HG03025 (cell line): ENCODE measurements around the gene LMBR1L.
A peak's percentile ranks its signal among the peaks of the same experiment; 100 is the strongest.

ENCODE experiments used
- ATAC-seq: cut with Tn5 transposase; IDR thresholded peaks from one replicate; pipeline ENCODE4 v1.9.1; 2021; ENCODE audit warnings: mild to moderate bottlenecking, moderate library complexity; ENCODE audit not compliant: unreplicated experiment, low FRiP score

The LMBR1L gene

DNA sequence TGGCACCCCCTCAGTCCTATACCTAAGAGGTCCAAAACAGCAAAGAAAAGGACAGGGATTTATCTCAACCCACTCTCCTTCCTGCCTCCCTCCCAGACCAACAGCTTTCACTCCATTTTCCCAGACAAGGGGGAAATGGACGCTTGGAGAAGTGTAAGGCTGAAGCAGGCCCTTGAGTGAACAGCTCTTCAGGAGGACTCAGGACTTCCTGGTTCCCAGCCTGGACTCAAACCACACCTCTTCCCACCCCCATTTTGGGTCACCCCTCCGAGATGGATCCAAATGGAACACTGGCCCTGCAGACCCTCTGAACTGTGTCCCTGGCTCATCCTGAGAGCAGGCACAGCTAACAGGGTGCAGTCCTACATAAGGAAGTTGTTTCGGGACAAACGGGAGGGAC, 52.8 kb downstream of the LMBR1L start:
- ATAC-seq: no peak

DNA sequence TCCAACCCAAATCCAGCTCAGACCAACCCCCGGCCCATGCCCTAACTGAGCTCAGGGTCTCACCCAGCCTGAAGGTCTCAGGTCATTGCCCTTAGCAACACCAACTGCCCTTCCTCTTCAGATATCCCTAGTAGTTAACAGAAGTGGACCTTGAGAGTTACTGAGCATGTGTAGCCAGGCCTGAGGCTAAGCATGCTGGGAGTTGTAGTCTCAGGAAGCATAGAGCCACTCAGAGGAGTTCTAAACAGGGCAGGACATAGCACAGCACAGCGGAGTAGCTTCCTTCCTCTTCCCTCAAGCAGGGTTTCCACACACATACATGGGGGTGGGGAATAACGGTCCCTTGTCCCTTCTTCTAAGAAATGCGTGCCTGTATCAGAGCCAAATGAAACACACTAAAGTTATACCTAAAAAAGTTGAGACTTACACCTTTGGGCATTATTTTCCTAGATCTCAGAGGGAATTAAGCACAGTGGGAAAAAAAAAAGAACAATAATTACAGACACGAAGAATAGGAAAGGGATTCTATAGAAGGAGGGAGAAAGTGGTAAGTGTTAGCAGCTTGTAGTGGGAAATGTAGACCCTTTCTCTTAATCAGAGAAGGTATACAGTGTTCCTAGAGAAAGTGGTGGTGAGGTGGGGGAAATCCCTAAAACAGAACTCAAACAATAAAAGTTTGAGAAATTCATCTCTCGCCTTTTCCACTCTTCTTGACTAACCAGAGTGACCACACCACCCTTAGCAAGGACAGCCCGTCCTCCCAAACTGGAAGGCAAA, 54.5 kb downstream of the LMBR1L start:
- ATAC-seq: peak; percentile 50

DNA sequence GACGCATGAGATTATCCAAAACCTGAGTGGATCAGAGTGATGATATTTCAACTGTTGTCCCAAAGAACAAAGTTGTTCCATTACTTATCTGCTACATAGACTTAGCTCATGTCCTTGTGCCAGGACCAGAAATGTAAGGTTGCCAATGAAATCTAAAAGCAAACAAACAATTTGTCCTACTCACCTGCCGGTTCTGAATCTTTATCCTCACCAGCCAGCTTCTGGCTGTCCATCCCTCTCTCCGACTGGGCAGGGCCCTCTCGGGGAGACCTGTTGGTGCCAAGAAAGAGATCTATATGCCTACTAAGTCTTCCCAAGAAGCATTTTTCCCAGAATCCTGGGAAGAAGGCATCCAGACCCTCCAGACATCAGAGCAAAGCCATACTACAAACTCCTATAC, 55.6 kb downstream of the LMBR1L start:
- no peak for ATAC-seq

DNA sequence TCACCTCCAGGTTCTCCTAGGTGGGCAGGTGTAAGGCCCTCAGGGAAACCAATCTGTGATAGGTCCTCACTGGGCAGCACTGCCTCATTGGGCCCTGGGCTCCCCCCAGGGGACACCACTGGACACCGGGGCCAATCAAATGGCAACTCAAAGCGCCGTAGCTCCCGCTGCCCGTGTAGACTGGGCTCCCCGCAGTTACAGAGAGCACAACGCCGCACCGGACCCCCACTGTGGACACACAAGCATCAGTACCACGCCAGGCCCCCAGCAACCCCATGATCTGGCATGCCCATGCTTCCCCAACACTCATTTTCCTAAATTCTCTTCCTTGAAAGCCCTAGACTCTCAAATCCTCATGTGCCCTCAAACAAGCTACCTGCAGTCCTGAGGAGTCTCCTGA, 56.1 kb downstream of the LMBR1L start:
- no peak for ATAC-seq

DNA sequence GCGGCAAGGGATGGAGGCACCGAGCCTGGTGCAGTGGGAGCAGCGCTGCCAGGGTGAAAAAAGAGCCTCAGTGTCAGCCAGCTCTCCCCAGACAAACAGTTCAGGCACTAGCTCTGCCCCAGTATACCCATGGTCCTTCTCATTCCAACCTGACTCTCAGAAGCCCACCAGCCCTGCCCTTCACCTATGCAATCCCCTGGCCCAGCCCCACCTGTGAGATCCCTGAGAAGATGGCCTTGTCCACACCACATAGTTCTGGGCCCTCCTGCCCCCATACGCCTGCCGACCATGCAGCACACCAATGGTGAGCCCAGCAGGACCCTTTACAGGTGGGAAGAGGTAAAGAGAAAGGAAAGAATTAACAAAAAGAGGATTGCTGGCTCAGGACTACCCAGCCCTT, 56.6 kb downstream of the LMBR1L start:
- ATAC-seq: no peak

DNA sequence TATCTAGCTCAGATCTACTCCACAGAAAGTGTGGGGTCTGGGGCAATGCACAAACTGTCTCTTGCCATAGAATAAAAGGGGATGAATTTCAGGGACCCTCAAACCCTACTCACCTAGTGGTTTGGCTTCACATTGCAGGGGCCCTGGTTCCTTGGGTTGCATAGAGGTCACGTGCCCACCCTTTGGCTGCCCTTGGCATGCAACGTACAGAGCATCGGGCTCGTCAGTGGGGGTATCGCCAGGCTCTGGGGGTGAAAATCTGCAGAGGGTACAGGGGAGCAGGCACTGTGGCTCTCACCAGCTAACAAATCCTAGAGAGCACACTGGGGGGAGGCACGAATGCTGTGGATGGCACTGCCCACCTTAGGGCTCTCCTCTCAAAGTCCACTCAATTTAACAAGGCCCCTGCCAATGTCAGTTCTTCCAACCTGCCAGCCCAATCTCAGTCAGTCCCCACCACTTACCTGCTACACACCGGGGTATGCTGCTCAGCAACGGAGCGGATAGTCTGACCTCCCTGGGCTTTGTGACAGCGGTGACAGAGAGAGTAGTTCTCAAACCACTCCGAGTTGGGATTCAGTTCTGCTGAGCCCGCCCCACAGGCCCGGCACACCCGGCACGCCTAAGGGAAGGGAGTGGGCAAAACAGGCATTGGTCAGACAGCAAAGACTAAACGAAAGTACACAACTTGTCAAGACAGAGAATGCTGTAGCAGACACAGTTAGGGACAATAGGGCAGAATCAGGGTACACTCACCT, 58.0 kb downstream of the LMBR1L start:
- no peak for ATAC-seq

DNA sequence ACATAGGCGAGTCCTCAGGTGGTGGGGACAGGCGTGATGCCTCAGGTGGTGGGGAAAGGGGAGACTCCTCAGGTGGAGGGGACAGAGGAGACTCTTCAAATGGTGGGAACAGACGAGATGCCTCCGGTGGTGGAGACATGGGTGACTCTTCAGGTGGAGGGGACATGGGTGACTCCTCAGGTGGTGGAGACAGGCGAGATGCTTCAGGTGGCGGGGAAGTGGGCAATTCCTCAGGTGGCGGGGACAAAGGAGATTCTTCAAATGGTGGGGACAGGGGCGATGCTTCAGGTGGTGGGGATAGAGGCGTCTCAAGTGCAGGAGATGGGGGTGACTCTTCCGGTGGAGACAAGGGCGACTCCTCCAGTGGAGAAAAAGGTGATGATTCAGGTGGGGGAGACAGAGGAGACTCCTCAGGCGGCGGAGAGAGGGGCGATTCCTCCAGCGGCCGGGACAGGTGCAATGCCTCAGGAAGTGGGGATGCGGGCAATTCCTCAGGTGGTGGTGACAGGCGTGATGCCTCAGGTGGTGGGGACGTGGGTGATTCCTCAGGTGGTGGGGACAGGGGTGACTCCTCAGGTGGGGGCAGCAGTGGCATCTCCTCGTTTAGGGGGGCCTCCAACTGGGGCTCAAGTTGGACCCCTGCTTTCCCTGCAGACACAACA, 58.7 kb downstream of the LMBR1L start:
- ATAC-seq: no peak

DNA sequence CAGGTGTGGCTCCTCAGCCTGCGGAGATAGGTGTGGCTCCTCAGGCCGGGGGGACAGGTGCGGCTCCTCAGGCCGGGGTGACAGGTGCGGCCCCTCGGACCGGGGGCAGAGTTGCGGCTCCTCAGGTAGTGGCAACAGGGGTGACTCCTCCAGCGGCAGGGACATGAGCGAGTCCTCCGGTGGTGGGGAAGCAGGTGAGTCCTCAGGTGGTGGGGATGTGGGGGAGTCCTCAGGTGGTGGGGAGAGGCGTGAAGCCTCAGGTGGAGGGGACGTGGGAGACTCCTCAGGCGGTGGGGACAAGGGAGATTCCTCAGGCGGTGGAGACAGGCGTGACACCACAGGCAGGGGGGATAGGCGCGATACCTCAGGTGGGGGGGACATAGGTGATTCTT, 59.3 kb downstream of the LMBR1L start:
- ATAC-seq: no peak

DNA sequence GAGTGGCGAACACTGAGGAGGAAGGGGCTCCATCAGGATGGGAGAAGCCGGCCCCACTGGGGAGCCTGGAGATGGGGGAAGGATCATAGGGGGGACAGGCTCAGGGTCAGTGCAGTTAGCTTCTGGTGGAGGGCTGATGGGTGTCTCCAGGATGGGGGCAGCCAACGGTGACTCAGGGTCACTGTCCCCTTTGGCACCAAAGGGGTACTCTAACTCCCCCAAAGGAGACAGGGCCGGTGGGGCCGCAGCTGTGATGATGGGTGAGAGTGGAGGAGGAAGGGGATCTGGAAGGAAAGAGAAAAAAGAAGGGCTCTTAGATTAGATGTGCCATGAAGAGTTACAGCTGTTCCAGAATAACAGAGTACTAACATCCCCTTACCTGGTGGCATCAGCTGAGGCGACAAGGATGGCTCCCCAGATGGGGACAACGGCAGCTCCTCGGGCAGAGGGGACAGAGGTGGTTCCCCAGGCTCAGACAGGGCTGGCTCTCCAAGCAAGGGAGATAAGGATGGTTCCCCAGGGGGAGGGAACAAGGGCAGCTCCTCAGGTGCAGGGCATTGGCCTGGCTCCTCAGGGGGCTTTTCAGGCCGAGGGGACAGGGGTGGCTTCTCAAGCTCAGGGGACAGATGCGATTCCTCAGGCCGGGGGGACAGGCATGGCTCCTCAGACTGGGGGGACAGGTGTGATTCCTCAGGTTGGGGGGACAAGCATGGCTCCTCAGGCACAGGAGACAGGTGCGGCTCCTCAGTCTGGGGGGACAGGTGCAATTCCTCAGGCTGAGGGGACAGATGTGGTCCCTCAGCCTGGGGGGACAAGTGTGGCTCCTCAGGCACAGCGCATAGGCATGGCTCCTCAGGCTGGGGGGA, 59.9 kb downstream of the LMBR1L start:
- ATAC-seq: no peak

DNA sequence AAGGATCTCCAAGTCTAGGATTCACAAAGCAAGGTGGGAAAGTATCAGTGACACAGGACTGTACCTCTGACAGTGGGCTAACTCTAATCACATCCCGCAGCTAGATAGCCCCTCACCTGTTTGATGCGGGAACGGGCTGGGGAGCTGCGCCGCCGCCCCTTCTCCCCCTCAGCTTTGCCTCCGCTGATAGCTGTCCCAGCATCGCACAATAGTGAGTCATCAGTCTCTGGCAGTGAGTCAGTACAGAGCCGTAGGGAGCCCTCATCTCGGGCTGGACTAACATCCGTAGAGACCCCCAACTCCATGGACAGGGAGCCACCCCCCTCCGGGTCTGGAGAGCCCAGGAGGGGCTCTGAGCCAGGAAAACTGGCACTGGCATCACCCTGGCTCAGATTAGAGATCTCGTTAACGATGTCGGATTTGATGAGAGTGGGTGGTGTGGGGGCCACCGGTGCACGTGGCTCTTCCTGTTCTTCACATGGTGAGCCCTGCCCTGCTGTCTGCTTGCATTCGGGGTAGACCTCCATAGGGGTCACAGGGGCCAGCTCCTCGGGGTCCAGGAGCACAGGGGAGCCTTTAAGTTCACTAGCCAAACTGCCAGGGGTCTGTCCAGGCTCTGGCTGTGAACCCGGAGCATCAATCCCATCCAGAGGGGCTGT, 61.0 kb downstream of the LMBR1L start:
- no peak for ATAC-seq

DNA sequence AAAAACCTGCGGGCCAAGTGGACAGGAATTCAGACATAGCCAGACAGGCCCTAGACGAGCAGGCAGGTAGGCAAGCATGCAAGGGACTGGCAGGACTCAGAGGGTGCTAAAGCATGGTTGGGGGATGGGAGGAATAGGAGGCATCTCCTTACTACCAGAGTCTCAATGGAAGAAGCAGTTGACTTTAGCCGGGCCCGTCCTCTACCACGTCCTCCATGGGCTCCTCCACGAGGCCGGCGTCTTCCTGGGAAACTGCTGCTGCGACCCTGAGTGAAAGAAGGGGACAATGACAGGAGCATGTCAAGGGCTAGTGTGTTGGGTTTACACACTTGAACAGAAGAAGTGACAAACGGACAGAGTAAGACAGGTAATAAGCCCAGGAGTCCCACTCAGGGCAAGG, 61.7 kb downstream of the LMBR1L start:
- ATAC-seq: no peak
